IPS DF 4.7 (cell line): ENCODE data around the gene MARCHF9.
A peak's percentile ranks its signal among the peaks of the same experiment; 100 is the strongest.

Source experiments
- DNase-seq: peaks from one replicate; pipeline ENCODE4 v3.0.0-alpha.2; 2013; ENCODE audit warnings: low spot score; ENCODE audit errors: extremely low read depth

MARCHF9 gene

DNA sequence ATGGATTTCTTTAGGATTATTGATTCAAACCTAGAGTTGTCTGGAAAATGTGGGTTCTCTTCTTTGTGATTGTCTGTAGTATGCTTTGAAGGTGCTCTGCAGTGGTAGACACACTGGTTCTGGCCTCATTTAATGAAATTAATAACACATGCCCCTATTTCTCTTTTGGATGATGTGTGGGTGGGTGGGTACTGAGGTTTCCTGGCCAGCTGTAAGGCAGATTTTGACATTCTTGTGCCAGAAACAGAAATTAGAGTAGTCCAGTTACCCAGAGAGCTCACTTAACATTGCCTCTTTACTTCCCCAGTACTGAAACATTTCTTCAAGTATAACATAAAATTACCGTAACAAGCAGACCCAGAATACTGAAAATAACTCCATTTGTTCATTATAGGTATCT, 42.1 kb downstream of the MARCHF9 start:
- DNase-seq: no peak

DNA sequence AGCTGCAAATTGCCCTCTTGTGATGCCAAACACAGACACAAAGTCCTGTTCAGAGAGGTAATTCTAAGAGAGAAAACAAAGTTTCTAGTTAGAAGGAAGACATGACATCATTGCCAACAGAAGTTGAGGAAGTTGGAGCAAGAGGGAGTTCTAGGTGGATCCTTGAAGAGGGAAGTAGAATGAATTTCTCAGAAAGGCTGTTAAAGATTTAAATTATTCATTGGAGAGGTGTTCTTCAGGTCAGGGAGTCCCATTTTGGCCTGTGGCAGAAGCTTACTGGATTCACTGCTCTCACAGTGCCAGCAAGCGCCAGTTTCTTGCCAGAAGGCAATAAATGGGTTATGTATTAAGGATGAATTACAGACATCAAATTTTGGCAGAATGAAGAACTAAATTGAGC, 43.0 kb downstream of the MARCHF9 start:
- DNase-seq: no peak

DNA sequence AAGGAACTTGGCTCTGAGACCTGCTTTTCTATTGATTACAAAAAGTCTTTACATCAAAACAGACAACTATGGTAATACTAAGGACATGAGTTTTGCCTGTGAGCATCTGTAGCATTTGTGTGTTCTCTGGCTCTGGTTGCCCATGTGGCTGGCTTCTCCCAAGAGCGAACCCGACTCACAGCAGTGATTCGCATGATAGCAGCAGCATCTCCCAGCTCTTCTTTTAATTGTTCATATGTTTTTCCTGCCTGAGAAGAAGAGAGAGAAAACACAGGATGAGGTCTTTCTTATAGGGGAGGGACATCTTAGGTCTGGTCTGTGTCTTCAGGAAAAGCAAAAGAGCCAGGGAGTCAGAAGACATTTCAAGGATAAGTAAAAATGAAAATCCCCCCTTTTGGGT, 46.1 kb downstream of the MARCHF9 start:
- no peak for DNase-seq

DNA sequence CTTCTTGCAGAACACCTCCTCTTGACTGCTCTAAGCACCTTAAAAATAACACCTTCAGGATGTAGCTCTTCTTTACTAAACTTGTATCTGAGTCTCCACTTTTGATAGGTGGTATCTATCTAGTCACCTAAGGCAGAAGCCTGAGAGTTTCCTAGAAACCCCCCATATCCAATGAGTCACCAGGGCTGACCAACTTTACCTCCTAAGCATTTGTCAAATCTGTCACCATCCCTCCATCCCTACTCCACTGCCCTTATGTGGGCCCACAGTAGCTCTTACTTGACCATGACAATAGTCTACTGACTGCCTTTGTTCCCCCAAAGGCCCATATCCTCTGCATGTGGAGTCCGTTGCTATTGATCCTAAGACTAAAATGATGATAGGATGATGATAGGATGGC, 47.7 kb downstream of the MARCHF9 start:
- no peak for DNase-seq

DNA sequence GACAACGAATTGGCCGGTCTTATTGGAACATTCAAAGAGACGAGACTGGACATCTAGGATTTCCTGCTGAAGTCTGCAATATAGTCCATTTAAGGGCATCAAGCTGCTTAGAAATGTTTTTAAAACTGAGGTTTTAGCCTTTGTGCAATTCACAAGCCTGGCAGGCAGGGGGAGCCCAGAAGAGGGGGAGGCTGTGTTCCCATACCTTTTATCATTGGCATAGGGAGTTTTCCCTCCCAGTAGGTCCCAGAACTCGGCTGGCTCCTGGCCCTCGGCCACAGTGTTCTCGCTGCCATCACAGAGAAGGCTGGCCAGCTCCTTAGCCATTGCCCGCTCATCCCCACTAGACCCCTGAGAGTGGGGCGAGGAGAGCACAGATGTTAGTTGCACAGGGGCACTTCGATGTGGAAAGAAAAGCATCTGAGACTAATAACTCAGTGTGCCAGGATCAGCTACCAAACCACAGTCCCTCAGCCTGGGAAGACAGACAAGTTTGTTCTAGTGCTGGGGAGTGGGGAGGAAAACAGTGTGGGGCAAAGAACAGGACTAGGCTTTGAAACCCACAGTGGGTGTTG, 48.5 kb downstream of the MARCHF9 start:
- DNase-seq: peak; percentile 60

DNA sequence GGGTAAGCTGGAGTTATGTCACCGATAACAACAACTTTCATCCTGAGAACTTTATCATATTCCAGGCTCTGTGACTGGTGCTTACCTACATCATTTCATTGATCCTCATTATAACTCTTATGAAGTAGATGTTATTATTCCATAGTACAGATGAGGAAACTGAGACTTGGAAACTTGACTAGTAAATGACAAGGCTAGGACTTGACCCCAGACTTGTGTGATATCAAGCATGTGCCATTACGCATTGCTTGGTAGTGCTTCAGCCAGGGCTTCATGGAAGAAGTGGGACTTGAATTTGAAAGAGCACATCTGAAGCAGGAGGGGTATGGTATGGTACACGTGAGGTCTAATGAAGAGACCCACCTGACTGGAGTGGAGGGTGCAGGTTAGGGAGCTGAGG, 51.8 kb downstream of the MARCHF9 start:
- DNase-seq: no peak

DNA sequence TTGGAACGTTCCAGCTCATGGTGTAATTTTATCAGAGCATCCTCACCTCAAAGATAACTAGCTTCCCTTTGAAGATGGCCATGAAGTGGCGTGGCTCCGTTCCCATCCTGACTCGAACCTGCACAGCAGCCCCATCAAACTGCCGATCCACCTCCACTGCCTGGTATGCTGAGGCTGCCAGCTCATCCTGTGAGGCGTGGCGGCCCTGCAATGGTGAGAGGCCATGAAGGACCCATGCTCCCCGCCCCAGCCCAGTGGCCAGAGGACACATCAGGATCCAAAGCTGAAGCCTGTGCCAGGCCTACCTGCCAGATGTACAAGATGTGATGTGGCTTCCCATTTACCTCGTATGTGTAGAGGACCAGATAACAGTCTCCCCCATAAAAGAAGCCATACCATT, 52.4 kb downstream of the MARCHF9 start:
- no peak for DNase-seq

DNA sequence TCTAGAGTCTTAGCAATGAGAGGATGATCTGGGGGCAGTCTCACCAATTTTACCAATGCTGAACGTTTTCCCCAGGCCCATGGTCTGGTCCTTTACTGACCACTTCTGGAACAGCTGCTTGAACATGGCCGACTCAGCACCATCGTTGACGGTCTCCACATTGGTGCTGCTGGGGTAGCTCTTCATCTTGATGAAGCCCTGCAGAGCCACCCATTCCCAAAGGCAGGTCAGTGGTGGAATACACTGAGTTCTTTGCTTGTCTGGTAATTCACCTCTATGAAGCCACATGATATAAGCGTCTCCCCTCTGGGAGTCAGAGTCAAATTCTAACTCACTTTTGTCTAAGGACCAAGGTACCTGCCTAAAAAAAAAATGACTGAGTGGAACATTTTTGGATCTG, 53.4 kb downstream of the MARCHF9 start:
- DNase-seq: no peak

DNA sequence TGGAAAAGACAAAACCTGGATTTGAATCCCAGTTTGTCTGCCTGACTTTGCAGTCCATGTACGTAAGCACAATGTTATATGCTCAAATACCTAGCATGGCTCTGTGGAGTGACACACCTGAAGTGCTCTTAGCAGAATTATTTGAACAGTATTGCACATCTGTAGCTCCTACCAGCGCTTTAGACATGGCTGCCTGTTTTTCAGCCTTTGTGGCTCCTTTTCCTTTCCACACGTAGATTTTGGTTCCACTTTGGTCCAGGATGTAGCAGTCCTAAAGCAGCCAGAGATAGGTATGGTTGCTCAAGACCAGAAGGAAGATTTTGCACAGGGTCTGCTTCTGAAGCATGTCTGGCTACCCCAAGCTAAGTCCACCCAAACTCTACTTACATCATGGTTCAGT, 54.5 kb downstream of the MARCHF9 start:
- DNase-seq: no peak
